ENCODE data around the gene CPT1B.
"Not testable (repeated sequence)": the region's sequence is repeated elsewhere in the genome, so short reads cannot be mapped to it uniquely, and the experiment has no call there.

The CPT1B gene

DNA sequence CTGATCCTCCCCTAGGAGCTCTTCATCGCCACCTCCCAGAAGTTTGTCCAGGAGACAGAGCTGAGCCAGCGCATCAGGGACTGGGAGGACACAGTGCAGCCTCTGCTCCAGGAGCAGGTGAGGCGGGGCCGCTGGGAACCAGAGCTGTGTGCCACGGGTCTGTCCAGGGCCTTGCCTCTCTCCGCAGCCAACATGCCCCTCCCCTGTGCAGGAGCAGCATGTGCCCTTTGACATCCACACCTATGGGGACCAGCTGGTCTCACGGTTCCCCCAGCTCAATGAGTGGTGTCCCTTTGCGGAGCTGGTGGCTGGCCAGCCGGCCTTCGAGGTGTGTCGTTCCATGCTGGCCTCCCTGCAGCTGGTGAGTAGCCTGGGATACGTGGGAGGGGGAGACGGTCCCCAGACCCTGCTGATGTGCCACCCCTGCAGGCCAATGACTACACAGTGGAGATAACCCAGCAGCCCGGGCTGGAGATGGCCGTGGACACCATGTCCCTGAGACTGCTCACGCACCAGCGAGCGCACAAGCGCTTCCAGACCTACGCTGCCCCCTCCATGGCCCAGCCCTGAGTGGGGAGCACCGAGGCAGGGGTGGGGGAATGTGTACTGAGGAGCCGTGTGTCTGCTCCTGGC, 55.3 kb downstream of the CPT1B start:
- TF ChIP-seq, protein P1, sequence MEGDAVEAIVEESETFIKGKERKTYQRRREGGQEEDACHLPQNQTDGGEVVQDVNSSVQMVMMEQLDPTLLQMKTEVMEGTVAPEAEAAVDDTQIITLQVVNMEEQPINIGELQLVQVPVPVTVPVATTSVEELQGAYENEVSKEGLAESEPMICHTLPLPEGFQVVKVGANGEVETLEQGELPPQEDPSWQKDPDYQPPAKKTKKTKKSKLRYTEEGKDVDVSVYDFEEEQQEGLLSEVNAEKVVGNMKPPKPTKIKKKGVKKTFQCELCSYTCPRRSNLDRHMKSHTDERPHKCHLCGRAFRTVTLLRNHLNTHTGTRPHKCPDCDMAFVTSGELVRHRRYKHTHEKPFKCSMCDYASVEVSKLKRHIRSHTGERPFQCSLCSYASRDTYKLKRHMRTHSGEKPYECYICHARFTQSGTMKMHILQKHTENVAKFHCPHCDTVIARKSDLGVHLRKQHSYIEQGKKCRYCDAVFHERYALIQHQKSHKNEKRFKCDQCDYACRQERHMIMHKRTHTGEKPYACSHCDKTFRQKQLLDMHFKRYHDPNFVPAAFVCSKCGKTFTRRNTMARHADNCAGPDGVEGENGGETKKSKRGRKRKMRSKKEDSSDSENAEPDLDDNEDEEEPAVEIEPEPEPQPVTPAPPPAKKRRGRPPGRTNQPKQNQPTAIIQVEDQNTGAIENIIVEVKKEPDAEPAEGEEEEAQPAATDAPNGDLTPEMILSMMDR (IDR thresholded peaks at IDR 0.05; ENCODE audit: low read depth, low read length): no peak
- no peak for DNase-seq (ENCODE audit: extremely low read depth, low read depth)

DNA sequence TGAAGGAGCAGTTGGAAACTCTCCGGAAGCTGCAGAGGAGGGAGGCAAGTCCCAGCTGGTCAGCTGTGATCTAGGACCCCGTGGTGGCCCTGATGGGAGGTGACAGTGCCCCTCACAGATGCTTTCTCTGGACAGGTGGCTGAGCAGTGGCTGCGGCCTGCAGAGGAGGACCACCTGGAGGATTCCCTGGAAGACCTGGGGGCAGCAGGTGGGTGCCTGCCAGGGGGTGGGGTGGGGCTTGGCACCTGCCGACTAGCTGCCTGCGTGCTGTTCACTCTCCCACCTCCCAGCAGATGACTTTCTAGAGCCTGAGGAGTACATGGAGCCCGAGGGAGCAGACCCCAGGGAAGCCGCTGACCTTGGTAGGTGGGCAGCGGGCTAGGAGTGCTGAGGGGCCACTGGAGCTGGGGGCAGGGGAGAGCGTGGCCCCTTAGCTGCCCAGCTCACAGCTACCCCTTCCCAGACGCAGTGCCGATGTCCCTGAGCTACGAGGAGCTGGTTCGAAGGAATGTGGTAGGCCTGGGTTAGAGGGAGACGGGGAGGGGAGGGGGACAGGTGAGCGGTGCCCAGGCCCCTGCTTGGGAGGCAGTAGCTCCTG, 55.9 kb downstream of the CPT1B start:
- DNase-seq (ENCODE audit: extremely low read depth, low read depth): no peak
- TF ChIP-seq, protein P1 (IDR thresholded peaks at IDR 0.05; ENCODE audit: low read depth, low read length): no peak

DNA sequence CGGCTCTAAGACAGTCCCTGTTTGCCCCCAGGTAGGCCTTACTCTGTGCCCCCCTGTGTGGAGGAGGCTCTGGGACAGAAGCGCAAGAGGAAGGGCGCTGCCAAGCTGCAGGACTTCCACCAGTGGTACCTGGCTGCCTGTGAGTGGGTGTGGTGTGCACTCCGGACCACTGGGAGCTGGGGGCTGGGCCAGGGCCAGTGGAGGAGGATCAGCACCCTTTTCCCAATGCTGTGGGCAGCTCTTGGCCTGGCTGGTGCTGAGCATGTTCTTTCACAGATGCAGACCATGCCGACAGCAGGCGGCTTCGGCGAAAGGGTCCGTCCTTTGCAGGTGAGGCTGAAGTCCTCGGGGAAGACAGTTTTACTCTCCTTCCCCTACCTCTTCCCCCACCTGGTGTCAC, 56.5 kb downstream of the CPT1B start:
- DNase-seq (ENCODE audit: extremely low read depth, low read depth): no peak
- TF ChIP-seq, protein P1 (IDR thresholded peaks at IDR 0.05; ENCODE audit: low read depth, low read length): no peak

DNA sequence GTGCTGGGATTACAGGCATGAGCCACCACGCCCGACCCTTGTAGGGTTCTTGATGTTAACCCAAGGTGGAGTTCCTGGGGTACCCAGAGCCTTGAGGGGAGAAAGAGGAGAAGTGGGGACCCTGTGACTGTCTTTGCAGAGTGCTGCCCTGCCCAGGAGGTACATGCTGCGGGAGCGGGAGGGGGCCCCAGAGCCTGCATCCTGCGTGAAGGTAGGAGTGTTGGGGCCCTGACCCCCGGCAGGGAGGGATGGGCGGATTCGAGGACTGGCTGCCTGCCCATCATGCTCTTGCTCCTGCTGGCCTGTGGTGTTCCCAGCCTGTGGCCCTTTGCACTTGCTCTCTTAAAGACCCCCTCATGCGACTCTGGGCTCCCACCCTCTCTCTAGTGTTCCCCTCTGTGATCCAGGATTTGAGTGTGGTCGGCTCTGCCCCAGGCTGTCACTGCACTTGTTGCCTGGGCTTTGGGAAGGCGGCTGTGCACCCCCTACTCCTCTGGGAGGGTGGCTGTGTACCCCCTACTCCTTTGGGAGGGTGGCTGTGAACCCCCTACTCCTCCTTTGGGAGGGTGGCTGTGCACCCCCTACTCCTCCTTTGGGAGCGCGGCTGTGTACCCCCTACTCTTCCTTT, 57.3 kb downstream of the CPT1B start:
- TF ChIP-seq, protein P1 (IDR thresholded peaks at IDR 0.05; ENCODE audit: low read depth, low read length): no peak
- no peak for DNase-seq (ENCODE audit: extremely low read depth, low read depth)

DNA sequence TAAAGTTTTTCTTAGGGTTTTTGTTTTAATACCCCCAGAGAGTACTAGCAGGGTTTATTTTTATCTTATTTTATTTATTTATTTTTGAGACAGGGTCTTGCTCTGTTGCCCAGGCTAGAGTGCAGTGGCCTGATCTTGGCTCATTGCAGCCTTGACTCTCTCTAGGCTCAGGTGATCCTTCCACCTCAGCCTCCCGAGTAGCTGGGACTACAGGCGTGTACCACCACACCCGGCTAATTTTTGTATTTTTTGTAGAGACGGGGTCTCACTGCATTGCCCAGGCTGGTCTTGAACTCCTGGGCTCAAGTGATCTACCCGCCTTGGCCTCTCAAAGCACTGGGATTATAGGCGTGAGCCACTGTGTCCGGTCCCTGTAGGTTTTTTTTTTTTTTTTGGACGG, 58.0 kb downstream of the CPT1B start:
- not testable (repeated sequence) for DNase-seq (ENCODE audit: extremely low read depth, low read depth)

DNA sequence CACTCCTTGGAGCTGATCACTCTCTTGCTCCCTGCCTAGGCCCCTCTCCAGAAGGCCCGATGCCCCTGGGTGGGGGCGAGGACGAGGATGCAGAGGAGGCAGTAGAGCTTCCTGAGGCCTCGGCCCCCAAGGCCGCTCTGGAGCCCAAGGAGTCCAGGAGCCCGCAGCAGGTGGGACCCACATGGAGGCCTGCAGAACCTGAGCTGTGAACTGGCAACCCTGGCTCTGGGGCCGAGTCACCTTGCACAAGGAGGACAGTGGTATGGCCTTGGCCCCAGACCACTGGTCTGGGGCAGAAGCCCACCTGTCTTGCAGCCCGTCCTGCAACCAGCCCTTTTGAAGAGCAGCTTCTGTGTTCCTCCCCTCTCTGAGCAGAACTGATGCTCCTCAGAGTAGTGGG, 59.1 kb downstream of the CPT1B start:
- TF ChIP-seq, protein P1 (IDR thresholded peaks at IDR 0.05; ENCODE audit: low read depth, low read length): no peak
- no peak for DNase-seq (ENCODE audit: extremely low read depth, low read depth)

Data from AG09319 (cell line).